Measurements from ENCODE around the gene HS3ST5.

The HS3ST5 gene

DNA sequence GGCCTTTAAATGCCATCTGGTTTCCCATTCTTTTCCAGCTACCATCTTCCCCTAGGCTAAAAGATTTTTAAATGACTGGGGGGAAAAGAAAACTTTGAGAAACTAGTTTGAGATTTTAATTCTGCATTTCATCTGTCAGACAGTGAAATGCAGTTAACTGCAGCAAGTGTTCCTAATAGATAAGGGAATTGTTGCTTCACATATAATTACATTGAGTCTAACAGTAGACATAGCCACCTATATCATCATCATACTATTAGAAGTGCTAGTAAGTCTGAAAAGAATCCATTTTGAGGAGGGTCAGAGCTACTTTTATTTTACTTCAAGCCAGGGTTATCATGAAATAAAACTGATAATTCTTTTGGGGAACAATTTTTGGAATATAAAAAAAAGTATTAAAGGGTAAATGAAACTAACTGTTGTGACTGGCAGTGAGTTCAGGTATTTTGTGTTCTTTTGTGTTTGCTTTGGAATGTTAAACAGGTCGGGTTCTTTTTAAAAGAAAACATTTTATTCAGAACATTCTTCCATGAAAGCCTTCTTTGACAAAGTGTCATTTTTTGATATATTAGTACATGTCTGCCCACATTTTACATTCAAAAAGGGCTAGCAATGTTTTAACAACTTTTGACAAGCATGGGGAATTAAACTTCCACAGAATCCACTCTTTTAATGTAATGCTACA is 170.1 kb downstream of the HS3ST5 start:
- no peaks in the 10 kb centered on the region for H3K9me3 ChIP-seq
- TF ChIP-seq, protein P1, sequence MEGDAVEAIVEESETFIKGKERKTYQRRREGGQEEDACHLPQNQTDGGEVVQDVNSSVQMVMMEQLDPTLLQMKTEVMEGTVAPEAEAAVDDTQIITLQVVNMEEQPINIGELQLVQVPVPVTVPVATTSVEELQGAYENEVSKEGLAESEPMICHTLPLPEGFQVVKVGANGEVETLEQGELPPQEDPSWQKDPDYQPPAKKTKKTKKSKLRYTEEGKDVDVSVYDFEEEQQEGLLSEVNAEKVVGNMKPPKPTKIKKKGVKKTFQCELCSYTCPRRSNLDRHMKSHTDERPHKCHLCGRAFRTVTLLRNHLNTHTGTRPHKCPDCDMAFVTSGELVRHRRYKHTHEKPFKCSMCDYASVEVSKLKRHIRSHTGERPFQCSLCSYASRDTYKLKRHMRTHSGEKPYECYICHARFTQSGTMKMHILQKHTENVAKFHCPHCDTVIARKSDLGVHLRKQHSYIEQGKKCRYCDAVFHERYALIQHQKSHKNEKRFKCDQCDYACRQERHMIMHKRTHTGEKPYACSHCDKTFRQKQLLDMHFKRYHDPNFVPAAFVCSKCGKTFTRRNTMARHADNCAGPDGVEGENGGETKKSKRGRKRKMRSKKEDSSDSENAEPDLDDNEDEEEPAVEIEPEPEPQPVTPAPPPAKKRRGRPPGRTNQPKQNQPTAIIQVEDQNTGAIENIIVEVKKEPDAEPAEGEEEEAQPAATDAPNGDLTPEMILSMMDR (IDR thresholded peaks at IDR 0.05), result no peak
- peaks cover 0 to 16% (median 0%) of the 10 kb centered on the region in 4 donors for H3K4me1 ChIP-seq
- intact Hi-C loops (cut with DNase I; ENCODE audit: low total_unique reads), result no loop called here
- no peaks in the 10 kb centered on the region for H3K36me3 ChIP-seq
- H3K27ac ChIP-seq, result no peak overlapping the region
- DNase-seq, result no peak
- H3K4me3 ChIP-seq, result no peak overlapping the region
- no peaks in the 10 kb centered on the region for H3K27me3 ChIP-seq

GRCh38 chr6:114171473-114171872 is 171.3 kb downstream of the HS3ST5 start:
- no peak for DNase-seq
- Histone ChIP-seq H3K4me3 (no peak overlapping the region), H3K9me3 (no peaks in the 10 kb centered on the region), H3K27ac (no peak overlapping the region), H3K27me3 (no peaks in the 10 kb centered on the region), H3K36me3 (no peaks in the 10 kb centered on the region), H3K4me1 (peaks cover 0 to 16% (median 0%) of the 10 kb centered on the region in 4 donors)
- intact Hi-C loops (cut with DNase I; ENCODE audit: low total_unique reads), result no loop called here
- TF ChIP-seq, protein P1 (IDR thresholded peaks at IDR 0.05), result no peak

DNA sequence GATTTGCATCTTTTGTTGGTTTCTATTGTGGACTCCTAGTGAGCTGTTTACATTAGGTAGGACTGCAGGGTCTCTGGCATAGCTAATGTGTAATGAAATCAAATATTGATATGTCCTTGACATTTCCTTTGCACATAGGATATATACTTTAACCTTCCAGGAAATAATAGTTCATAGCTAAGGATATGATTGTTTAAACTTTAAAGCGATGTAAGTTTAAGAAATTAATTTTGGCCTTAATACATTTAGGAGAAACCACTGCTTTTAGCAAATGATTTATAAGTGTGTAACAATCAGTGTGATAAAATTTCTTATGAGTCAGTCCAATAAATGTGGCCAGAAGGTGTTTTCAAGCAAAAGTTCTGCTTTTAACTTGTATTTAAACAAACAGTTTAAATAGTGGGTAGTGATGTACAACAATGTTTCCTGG is 171.8 kb downstream of the HS3ST5 start:
- no peaks in the 10 kb centered on the region for H3K36me3 ChIP-seq
- no peaks in the 10 kb centered on the region for H3K27me3 ChIP-seq
- no peaks in the 10 kb centered on the region for H3K9me3 ChIP-seq
- intact Hi-C loops (cut with DNase I; ENCODE audit: low total_unique reads), result no loop called here
- no peak overlapping the region for H3K4me3 ChIP-seq
- H3K27ac ChIP-seq, result no peak overlapping the region
- peaks cover 0 to 16% (median 0%) of the 10 kb centered on the region in 4 donors for H3K4me1 ChIP-seq
- DNase-seq, result no peak
- TF ChIP-seq, protein P1 (IDR thresholded peaks at IDR 0.05), result no peak

DNA sequence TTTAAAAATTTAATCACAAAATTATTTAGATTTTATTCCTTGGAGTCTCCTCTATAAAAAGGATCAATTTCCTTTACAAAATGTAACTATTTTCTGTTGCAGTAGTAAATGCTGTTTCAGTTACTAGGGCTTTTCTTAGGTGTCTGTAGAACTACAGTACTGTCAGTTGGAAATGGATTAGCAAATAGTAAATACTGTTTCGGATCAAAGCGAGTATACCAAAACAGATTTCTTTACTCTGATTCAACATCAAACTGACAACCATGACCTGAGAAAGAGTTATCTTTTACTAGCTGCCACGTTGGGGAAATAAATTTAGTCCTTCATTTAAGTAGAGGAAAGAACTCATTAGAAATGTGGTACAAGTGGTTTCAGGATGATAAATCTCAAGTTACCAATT is 172.5 kb downstream of the HS3ST5 start:
- intact Hi-C loops (cut with DNase I; ENCODE audit: low total_unique reads), result no loop called here
- Histone ChIP-seq H3K36me3 (no peaks in the 10 kb centered on the region), H3K9me3 (no peaks in the 10 kb centered on the region), H3K27me3 (no peaks in the 10 kb centered on the region), H3K4me1 (peaks cover 0 to 16% (median 0%) of the 10 kb centered on the region in 4 donors), H3K27ac (no peak overlapping the region), H3K4me3 (no peak overlapping the region)
- TF ChIP-seq, protein P1 (IDR thresholded peaks at IDR 0.05), result no peak
- DNase-seq, result no peak

DNA sequence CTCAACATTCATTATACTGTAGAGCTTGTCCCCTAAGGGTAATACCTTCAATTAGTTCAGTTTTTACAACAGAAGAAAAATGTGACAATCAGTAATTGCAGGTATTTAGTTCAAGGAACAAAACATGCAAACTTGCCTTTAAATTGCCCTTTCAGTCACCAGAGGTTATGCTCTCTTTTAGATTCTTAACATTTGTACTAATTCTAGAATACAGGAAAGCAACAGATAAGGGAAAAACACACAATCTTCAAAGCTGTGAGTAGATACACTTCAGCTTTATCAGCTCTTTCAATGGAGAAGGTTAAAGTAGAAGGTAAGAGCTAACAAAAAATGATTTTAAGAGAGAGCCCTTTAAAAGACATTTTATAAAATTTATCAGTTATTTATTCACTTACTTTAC is 173.1 kb downstream of the HS3ST5 start:
- Histone ChIP-seq H3K4me1 (peaks cover 0 to 16% (median 0%) of the 10 kb centered on the region in 4 donors), H3K9me3 (no peaks in the 10 kb centered on the region), H3K27me3 (no peaks in the 10 kb centered on the region), H3K36me3 (no peaks in the 10 kb centered on the region), H3K27ac (no peak overlapping the region), H3K4me3 (no peak overlapping the region)
- no peak for DNase-seq
- intact Hi-C loops (cut with DNase I; ENCODE audit: low total_unique reads), result no loop called here
- TF ChIP-seq, protein P1 (IDR thresholded peaks at IDR 0.05), result no peak
